Glutamatergic neuron (in vitro differentiated cells): ENCODE results near the gene ANKDD1B. TPM values are rescaled to one million over a fixed set of nuclear protein-coding genes. Genes with fewer than 3 reads are reported as not detected.

Experiments used
- DNase-seq: peaks from one replicate; pipeline ENCODE4 v3.0.0; 2022
- H3K27ac Mint-ChIP-seq: one replicate; pipeline ENCODE4 v1.8.0; 2020; ENCODE audit warnings: mild to moderate bottlenecking, mixed read lengths, inconsistent platforms; ENCODE audit not compliant: unreplicated experiment
- H3K27me3 Mint-ChIP-seq: one replicate; pipeline ENCODE4 v1.8.0; 2020; ENCODE audit warnings: mild to moderate bottlenecking, moderate library complexity, mixed read lengths, inconsistent platforms; ENCODE audit not compliant: unreplicated experiment
- H3K36me3 Mint-ChIP-seq: one replicate; pipeline ENCODE4 v1.8.0; 2020; ENCODE audit warnings: mild to moderate bottlenecking, mixed read lengths, inconsistent platforms; ENCODE audit not compliant: unreplicated experiment
- H3K4me1 Mint-ChIP-seq: one replicate; pipeline ENCODE4 v1.8.0; 2020; ENCODE audit warnings: mild to moderate bottlenecking, low read depth, mixed read lengths, inconsistent platforms; ENCODE audit not compliant: unreplicated experiment
- H3K4me3 Mint-ChIP-seq: one replicate; pipeline ENCODE4 v1.8.0; 2020; ENCODE audit warnings: mild to moderate bottlenecking, mixed read lengths, inconsistent platforms; ENCODE audit not compliant: unreplicated experiment
- H3K9me3 Mint-ChIP-seq: one replicate; pipeline ENCODE4 v1.8.0; 2020; ENCODE audit warnings: mild to moderate bottlenecking, moderate library complexity, mixed read lengths, inconsistent platforms; ENCODE audit not compliant: unreplicated experiment
- CTCF ChIP-seq: fragments of 200-600 bp; sonication (generic); IDR thresholded peaks from one replicate; pipeline ENCODE4 v1.5.0; 2021; ENCODE audit not compliant: partially characterized antibody, unreplicated experiment
- total RNA-seq: library from RNA; stranded (reverse); fragmentation: NEBNext Ultra II Directional; extraction: Animal tissue kit (Norgen Biotek cat#: 25700); gene quantifications from one replicate; pipeline ENCODE4 v1.2.1, GENCODE V29; 2021; ENCODE audit not compliant: unreplicated experiment

ANKDD1B gene
- total RNA-seq, 1 donor from 2014 or later, result 2.3 TPM

GRCh38 chr5:75632321-75632720 is 21.1 kb downstream of the ANKDD1B start:
- Mint-ChIP-seq H3K4me3 (no peak overlapping the region), H3K27ac (peak overlapping the region; percentile 31), H3K4me1 (no peaks in the 10 kb centered on the region), H3K27me3 (peaks cover 4% of the 10 kb centered on the region), H3K36me3 (peaks cover 5% of the 10 kb centered on the region), H3K9me3 (peaks cover 1% of the 10 kb centered on the region)
- TF ChIP-seq CTCF, result no peak
- no peak for DNase-seq

- no peak for DNase-seq
- peaks cover 4% of the 10 kb centered on the region for H3K27me3 Mint-ChIP-seq
- H3K9me3 Mint-ChIP-seq, result peaks cover 1% of the 10 kb centered on the region
- H3K36me3 Mint-ChIP-seq, result peaks cover 4% of the 10 kb centered on the region
- no peaks in the 10 kb centered on the region for H3K4me1 Mint-ChIP-seq
- H3K4me3 Mint-ChIP-seq, result no peak overlapping the region
- no peak for TF ChIP-seq CTCF
- no peak overlapping the region for H3K27ac Mint-ChIP-seq
Observed at GRCh38 chr5:75637949-75638348, 26.7 kb downstream of the ANKDD1B start.

GRCh38 chr5:75639535-75640311 is 28.5 kb downstream of the ANKDD1B start:
- Mint-ChIP-seq H3K4me3 (no peak overlapping the region), H3K9me3 (peaks cover 1% of the 10 kb centered on the region), H3K27me3 (peaks cover 4% of the 10 kb centered on the region)

GRCh38 chr5:75640395-75640794 is 29.1 kb downstream of the ANKDD1B start:
- peaks cover 4% of the 10 kb centered on the region for H3K27me3 Mint-ChIP-seq
- H3K27ac Mint-ChIP-seq, result no peak overlapping the region
- no peak for TF ChIP-seq CTCF
- H3K36me3 Mint-ChIP-seq, result peaks cover 4% of the 10 kb centered on the region
- DNase-seq, result no peak
- H3K9me3 Mint-ChIP-seq, result peaks cover 1% of the 10 kb centered on the region
- H3K4me1 Mint-ChIP-seq, result no peaks in the 10 kb centered on the region
- H3K4me3 Mint-ChIP-seq, result no peak overlapping the region

More at GRCh38 chr5:75639535-75640311, 28.5 kb downstream of the ANKDD1B start:
- Mint-ChIP-seq H3K27ac (no peak overlapping the region), H3K36me3 (peaks cover 4% of the 10 kb centered on the region), H3K4me1 (no peaks in the 10 kb centered on the region)
- no peak for TF ChIP-seq CTCF
- no peak for DNase-seq

GRCh38 chr5:75640826-75641225 is 29.6 kb downstream of the ANKDD1B start:
- H3K27ac Mint-ChIP-seq, result no peak overlapping the region
- peaks cover 1% of the 10 kb centered on the region for H3K9me3 Mint-ChIP-seq
- TF ChIP-seq CTCF, result no peak
- no peak for DNase-seq
- H3K27me3 Mint-ChIP-seq, result peaks cover 2% of the 10 kb centered on the region
- H3K4me1 Mint-ChIP-seq, result no peaks in the 10 kb centered on the region
- no peak overlapping the region for H3K4me3 Mint-ChIP-seq
- H3K36me3 Mint-ChIP-seq, result peaks cover 4% of the 10 kb centered on the region
